ENCODE results near the gene TARBP1. TPM values are rescaled to one million over a fixed set of nuclear protein-coding genes. Genes with fewer than 3 reads are reported as not detected.

Gene TARBP1
- total and polyA plus RNA-seq, 2 of the 13 experiments (the other 11 are each of a cell fraction or from before 2014, with no cell fraction given), result 37.7 to 67.0 TPM

DNA sequence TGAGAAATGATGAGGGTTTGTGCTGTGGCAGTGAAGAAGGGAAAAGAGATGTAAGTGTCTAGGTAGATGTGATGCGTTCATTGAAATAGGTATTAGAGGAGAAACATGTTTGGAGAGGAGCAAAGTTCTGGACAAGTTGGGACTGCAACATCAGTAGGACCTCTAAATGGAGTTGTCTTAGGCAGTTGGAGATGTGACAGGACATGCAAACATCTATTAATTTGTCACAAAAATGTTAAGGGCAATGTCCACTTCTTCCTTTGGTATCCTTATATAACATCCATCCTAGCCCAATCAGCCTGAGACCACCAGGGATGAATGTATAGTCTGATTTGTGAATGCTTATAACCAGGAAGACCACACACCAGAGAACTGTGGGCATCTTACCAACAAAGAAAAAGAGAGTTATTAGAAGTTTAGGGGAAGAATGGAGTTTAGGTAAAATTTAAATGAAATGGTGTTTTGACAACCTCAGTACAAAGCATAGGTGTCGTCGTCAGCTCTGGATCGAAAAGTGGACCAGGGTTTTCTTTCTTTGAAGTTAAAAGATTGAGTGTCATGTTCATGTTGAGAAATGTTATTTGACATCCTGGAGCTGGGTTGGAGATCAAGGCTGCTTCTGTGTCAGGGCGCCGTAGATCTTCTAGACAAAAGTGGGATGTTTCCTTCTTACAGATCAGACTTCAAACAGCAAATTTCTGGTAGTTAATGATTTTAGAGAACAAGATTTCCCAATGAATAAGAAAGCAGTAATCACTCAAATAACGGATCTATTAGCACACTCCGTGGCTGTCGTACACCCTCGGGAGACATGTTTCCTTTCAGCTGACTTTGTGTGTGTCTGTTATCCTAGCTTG, 97.1 kb downstream of the TARBP1 start (continued):
- TF ChIP-seq SALL1 (CRISPR knock-in tag; IDR thresholded peaks at IDR 0.05) (peak; percentile 31; the same call in 1 of the 2 replicates), NCOA2 (CRISPR knock-in tag; IDR thresholded peaks at IDR 0.05) (peak; percentile 89), KDM2A (CRISPR knock-in tag; IDR thresholded peaks at IDR 0.05; ENCODE audit: borderline replicate concordance, low read depth) (no peak), ETV5 (CRISPR knock-in tag; IDR thresholded peaks at IDR 0.05; ENCODE audit: borderline replicate concordance) (peak; percentile 49; the same call in 1 of the 2 replicates), ZNF441 (CRISPR knock-in tag; IDR thresholded peaks at IDR 0.05; ENCODE audit: borderline replicate concordance) (no peak), ZNF761 (CRISPR knock-in tag; conservative IDR thresholded peaks at IDR 0.05) (no peak), ZNF124 (CRISPR knock-in tag; IDR thresholded peaks at IDR 0.05) (0 out of 2 replicates have a peak, but pooled peaks have one; percentile 8), ZNF883 (CRISPR knock-in tag; IDR thresholded peaks at IDR 0.05; ENCODE audit: not compliant biosample characterization) (no peak), KDM4B (CRISPR knock-in tag; IDR thresholded peaks at IDR 0.05) (no peak), RCOR2 (CRISPR knock-in tag; IDR thresholded peaks at IDR 0.05) (no peak), STAT5B (CRISPR knock-in tag; IDR thresholded peaks at IDR 0.05) (no peak), YY1 (IDR thresholded peaks at IDR 0.05; ENCODE audit: insufficient read depth, insufficient replicate concordance, low read depth, low read length) (no peak), REPIN1 (CRISPR knock-in tag; IDR thresholded peaks at IDR 0.05; ENCODE audit: borderline replicate concordance, low read depth) (0 out of 2 replicates have a peak, but pooled peaks have one; percentile 15), MXD4 (CRISPR knock-in tag; IDR thresholded peaks at IDR 0.05) (no peak)
- TF ChIP-seq, protein P1, sequence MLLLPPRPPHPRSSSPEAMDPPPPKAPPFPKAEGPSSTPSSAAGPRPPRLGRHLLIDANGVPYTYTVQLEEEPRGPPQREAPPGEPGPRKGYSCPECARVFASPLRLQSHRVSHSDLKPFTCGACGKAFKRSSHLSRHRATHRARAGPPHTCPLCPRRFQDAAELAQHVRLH (CRISPR knock-in tag; IDR thresholded peaks at IDR 0.05; ENCODE audit: borderline replicate concordance, low read depth), result no peak
- TF ChIP-seq, protein P2, sequence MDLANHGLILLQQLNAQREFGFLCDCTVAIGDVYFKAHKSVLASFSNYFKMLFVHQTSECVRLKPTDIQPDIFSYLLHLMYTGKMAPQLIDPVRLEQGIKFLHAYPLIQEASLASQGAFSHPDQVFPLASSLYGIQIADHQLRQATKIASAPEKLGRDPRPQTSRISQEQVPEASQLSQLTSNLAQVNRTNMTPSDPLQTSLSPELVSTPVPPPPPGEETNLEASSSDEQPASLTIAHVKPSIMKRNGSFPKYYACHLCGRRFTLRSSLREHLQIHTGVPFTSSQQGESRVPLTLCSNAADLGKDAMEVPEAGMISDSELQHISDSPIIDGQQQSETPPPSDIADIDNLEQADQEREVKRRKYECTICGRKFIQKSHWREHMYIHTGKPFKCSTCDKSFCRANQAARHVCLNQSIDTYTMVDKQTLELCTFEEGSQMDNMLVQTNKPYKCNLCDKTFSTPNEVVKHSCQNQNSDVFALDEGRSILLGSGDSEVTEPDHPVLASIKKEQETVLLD (CRISPR knock-in tag; IDR thresholded peaks at IDR 0.05; ENCODE audit: low read depth), result no peak
- TF ChIP-seq, protein P3, sequence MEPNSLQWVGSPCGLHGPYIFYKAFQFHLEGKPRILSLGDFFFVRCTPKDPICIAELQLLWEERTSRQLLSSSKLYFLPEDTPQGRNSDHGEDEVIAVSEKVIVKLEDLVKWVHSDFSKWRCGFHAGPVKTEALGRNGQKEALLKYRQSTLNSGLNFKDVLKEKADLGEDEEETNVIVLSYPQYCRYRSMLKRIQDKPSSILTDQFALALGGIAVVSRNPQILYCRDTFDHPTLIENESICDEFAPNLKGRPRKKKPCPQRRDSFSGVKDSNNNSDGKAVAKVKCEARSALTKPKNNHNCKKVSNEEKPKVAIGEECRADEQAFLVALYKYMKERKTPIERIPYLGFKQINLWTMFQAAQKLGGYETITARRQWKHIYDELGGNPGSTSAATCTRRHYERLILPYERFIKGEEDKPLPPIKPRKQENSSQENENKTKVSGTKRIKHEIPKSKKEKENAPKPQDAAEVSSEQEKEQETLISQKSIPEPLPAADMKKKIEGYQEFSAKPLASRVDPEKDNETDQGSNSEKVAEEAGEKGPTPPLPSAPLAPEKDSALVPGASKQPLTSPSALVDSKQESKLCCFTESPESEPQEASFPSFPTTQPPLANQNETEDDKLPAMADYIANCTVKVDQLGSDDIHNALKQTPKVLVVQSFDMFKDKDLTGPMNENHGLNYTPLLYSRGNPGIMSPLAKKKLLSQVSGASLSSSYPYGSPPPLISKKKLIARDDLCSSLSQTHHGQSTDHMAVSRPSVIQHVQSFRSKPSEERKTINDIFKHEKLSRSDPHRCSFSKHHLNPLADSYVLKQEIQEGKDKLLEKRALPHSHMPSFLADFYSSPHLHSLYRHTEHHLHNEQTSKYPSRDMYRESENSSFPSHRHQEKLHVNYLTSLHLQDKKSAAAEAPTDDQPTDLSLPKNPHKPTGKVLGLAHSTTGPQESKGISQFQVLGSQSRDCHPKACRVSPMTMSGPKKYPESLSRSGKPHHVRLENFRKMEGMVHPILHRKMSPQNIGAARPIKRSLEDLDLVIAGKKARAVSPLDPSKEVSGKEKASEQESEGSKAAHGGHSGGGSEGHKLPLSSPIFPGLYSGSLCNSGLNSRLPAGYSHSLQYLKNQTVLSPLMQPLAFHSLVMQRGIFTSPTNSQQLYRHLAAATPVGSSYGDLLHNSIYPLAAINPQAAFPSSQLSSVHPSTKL (CRISPR knock-in tag; IDR thresholded peaks at IDR 0.05), result peak; percentile 83
- TF ChIP-seq, protein P4, sequence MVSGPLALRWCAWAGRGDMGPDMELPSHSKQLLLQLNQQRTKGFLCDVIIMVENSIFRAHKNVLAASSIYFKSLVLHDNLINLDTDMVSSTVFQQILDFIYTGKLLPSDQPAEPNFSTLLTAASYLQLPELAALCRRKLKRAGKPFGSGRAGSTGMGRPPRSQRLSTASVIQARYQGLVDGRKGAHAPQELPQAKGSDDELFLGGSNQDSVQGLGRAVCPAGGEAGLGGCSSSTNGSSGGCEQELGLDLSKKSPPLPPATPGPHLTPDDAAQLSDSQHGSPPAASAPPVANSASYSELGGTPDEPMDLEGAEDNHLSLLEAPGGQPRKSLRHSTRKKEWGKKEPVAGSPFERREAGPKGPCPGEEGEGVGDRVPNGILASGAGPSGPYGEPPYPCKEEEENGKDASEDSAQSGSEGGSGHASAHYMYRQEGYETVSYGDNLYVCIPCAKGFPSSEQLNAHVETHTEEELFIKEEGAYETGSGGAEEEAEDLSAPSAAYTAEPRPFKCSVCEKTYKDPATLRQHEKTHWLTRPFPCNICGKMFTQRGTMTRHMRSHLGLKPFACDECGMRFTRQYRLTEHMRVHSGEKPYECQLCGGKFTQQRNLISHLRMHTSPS (CRISPR knock-in tag; IDR thresholded peaks at IDR 0.05; ENCODE audit: low read depth), result no peak
- TF ChIP-seq, protein P5, sequence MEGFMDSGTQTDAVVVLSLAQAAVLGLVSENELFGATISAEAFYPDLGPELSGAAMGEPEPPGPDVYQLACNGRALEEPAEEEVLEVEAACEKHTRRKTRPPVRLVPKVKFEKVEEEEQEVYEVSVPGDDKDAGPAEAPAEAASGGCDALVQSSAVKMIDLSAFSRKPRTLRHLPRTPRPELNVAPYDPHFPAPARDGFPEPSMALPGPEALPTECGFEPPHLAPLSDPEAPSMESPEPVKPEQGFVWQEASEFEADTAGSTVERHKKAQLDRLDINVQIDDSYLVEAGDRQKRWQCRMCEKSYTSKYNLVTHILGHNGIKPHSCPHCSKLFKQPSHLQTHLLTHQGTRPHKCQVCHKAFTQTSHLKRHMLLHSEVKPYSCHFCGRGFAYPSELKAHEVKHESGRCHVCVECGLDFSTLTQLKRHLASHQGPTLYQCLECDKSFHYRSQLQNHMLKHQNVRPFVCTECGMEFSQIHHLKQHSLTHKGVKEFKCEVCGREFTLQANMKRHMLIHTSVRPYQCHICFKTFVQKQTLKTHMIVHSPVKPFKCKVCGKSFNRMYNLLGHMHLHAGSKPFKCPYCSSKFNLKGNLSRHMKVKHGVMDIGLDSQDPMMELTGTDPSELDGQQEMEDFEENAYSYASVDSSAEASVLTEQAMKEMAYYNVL (CRISPR knock-in tag; IDR thresholded peaks at IDR 0.05; ENCODE audit: borderline replicate concordance), result peak; percentile 51; the same call in 1 of the 2 replicates
